ENCODE results near the gene RNLS. TPM values are rescaled to one million over a fixed set of nuclear protein-coding genes. Genes with fewer than 3 reads are reported as not detected.

The RNLS gene
- total and polyA plus RNA-seq, 2 of the 4 experiments (the other 2 are of a cell fraction): 4.5 to 7.0 TPM

- ChIA-PET CTCF (no interaction called here), POLR2A (ENCODE audit: unreplicated experiment) (no interaction called here)
- Histone ChIP-seq H2BK20ac (ENCODE audit: low read depth, low read length) (no peak overlapping the region), H3K4me2 (ENCODE audit: low read depth, low read length) (no peak overlapping the region), H3K9me1 (ENCODE audit: insufficient read depth, low read length) (no peaks in the 10 kb centered on the region), H2AK9ac (replicated peaks; ENCODE audit: low read depth, low read length, poor library complexity) (no peak overlapping the region), H3K4me1 (ENCODE audit: control insufficient read depth, insufficient read depth, low read length) (no peaks in the 10 kb centered on the region), H3K36me3 (ENCODE audit: control insufficient read depth, insufficient read depth, low read length) (no peaks in the 10 kb centered on the region), H3K56ac (ENCODE audit: extremely low read depth, insufficient read depth, low read length) (no peak overlapping the region), H4K5ac (ENCODE audit: low read depth, low read length) (no peak overlapping the region), H3K4ac (ENCODE audit: low read depth, low read length) (no peak overlapping the region), H2BK15ac (ENCODE audit: low read depth, low read length) (no peak overlapping the region), H4K20me1 (ENCODE audit: insufficient read depth, low read length) (no peaks in the 10 kb centered on the region), H2BK5ac (ENCODE audit: low read depth, low read length, poor library complexity, severe bottlenecking) (no peak overlapping the region), H2AFZ (replicated peaks; ENCODE audit: low read length, poor library complexity) (no peak overlapping the region), H2BK120ac (ENCODE audit: low read depth, low read length) (no peak overlapping the region), H4K91ac (ENCODE audit: insufficient read depth, low read depth, low read length) (no peak overlapping the region), H3K27me3 (ENCODE audit: control insufficient read depth, insufficient read depth, low read length) (no peaks in the 10 kb centered on the region), H2AK5ac (ENCODE audit: low read depth, low read length) (no peak overlapping the region), H4K8ac (ENCODE audit: low read depth in 2 of 2, low read length in 2 of 2) (no peak overlapping the region), H3K79me1 (ENCODE audit: low read depth in 1 of 2, low read length in 2 of 2) (no peaks in the 10 kb centered on the region), H3K18ac (ENCODE audit: low read depth, low read length) (no peak overlapping the region), H3K27ac (ENCODE audit: insufficient read depth, low read length) (no peak overlapping the region), H3K4me3 (ENCODE audit: insufficient read depth, low read depth, low read length) (no peak overlapping the region), H3K9ac (ENCODE audit: low read depth, low read length) (no peak overlapping the region), H3K14ac (replicated peaks; ENCODE audit: low read depth, low read length) (no peak overlapping the region), H3K23ac (ENCODE audit: low read depth, low read length) (no peak overlapping the region), H3K9me3 (ENCODE audit: control insufficient read depth, insufficient read depth, low read length) (no peaks in the 10 kb centered on the region)
- DNase-seq: no peak
- BruUV-seq (replicated peaks): no TSS peak
- ATAC-seq (ENCODE audit: low read depth): no peak
- in situ Hi-C loops (cut with MboI; ENCODE audit: low sequenced_read_pairs) (no loop called here), intact Hi-C loops (cut with micrococcal nuclease) (no loop called here), dilution Hi-C loops (cut with HindIII; ENCODE audit: low sequenced_read_pairs, unreplicated experiment) (no loop called here)
- no CpG with 5 or more reads among the region's 1 CpG for WGBS, 2 experiments (ENCODE audit: extremely low coverage in 2 of 2, insufficient read length in 1 of 2)
- no peak for TF ChIP-seq USF2 (IDR thresholded peaks at IDR 0.05; ENCODE audit: low read depth, low read length)
These were observed 271.9 kb downstream of the RNLS start for GRCh38 chr10:88311264-88311663.

Measured in IMR-90 (cell line).